CD14-positive monocyte (primary cell): ENCODE data around the gene RBP7. TPM values are rescaled to one million over a fixed set of nuclear protein-coding genes. Genes with fewer than 3 reads are reported as not detected.

Experiments
- DNase-seq, 3 donors: peaks; one replicate each; pipeline ENCODE4 v3.0.0-alpha.2; 2011 to 2022
- H2AFZ ChIP-seq: 2 replicates; pipeline ENCODE4 v1.6.0; 2012; ENCODE audit warnings: mild to moderate bottlenecking, low read depth, low read length, inconsistent platforms; ENCODE audit not compliant: insufficient read depth, poor library complexity, severe bottlenecking
- H3K27ac ChIP-seq, 2 donors: 1 replicate in 1 of 2; 2 replicates in 1 of 2; pipeline ENCODE4 v1.5.1; 2012 to 2013; ENCODE audit warnings: low read length in 2 of 2, control low read depth in 1 of 2, inconsistent platforms in 1 of 2, low read depth in 1 of 2, mild to moderate bottlenecking in 1 of 2
- H3K27me3 ChIP-seq, 2 donors: one replicate each; pipeline versions ENCODE4 v1.6.0 to v1.6.1; 2011 to 2013; ENCODE audit warnings: low read length in 2 of 2; ENCODE audit not compliant: control insufficient read depth in 2 of 2, insufficient read depth in 2 of 2
- H3K36me3 ChIP-seq, 2 donors: replicated peaks in 1 of 2; 1 replicate in 1 of 2; 2 replicates in 1 of 2; pipeline versions ENCODE4 v1.5.1 to v1.6.1; 2012 to 2013; ENCODE audit warnings: low read length in 2 of 2, control low read depth in 1 of 2, inconsistent platforms in 1 of 2, mild to moderate bottlenecking in 1 of 2; ENCODE audit not compliant: insufficient read depth in 2 of 2, control insufficient read depth in 1 of 2
- H3K4me1 ChIP-seq, 2 donors: 1 replicate in 1 of 2; 2 replicates in 1 of 2; pipeline versions ENCODE4 v1.5.1 to v1.6.1; 2012 to 2013; ENCODE audit warnings: low read length in 2 of 2, control low read depth in 1 of 2, inconsistent platforms in 1 of 2, mild to moderate bottlenecking in 1 of 2, moderate library complexity in 1 of 2; ENCODE audit not compliant: insufficient read depth in 2 of 2, control insufficient read depth in 1 of 2
- H3K4me2 ChIP-seq: replicated peaks from 2 replicates; pipeline ENCODE3; 2012; ENCODE audit warnings: low read length, moderate library complexity, mild to moderate bottlenecking; ENCODE audit not compliant: poor library complexity, severe bottlenecking; ENCODE audit errors: extremely low read depth
- H3K4me3 ChIP-seq, 3 experiments: fragments of 200-600 bp in 1 of 3; sonication (generic) in 1 of 3; replicated peaks in 1 of 3; 1 replicate in 2 of 3; 2 replicates in 1 of 3; pipeline ENCODE4 v1.5.1; 2011 to 2013; ENCODE audit warnings: low read length in 3 of 3, mild to moderate bottlenecking in 3 of 3, control low read depth in 2 of 3, low read depth in 2 of 3, inconsistent platforms in 1 of 3, moderate library complexity in 1 of 3
- H3K79me2 ChIP-seq: 2 replicates; pipeline ENCODE4 v1.6.0; 2012; ENCODE audit warnings: mild to moderate bottlenecking, control low read depth, inconsistent platforms, low read length, moderate library complexity; ENCODE audit not compliant: insufficient read depth
- H3K9ac ChIP-seq: 2 replicates; pipeline ENCODE4 v1.6.0; 2017; ENCODE audit warnings: low read length, mild to moderate bottlenecking; ENCODE audit not compliant: insufficient read depth, poor library complexity, severe bottlenecking
- H3K9me3 ChIP-seq, 2 donors: replicated peaks in 1 of 2; 1 replicate in 1 of 2; 2 replicates in 1 of 2; pipeline versions ENCODE4 v1.5.1 to v1.6.1; 2012 to 2013; ENCODE audit warnings: low read length in 2 of 2, control low read depth in 1 of 2; ENCODE audit not compliant: control insufficient read depth in 1 of 2, insufficient read depth in 1 of 2
- H4K20me1 ChIP-seq: 2 replicates; pipeline ENCODE4 v1.6.0; 2012; ENCODE audit warnings: mild to moderate bottlenecking, low read length, control low read depth, moderate library complexity; ENCODE audit not compliant: insufficient read depth
- H3K27ac Mint-ChIP-seq, 7 donors: one replicate each; pipeline ENCODE4 v1.8.0; 2020; ENCODE audit warnings: mild to moderate bottlenecking in 7 of 7, mixed read lengths in 7 of 7, moderate library complexity in 6 of 7, inconsistent platforms in 2 of 7
- H3K27me3 Mint-ChIP-seq, 3 donors: one replicate each; pipeline ENCODE4 v1.8.0; 2021 to 2022; ENCODE audit warnings: low read depth in 3 of 3, mild to moderate bottlenecking in 3 of 3, mixed read lengths in 3 of 3, moderate library complexity in 3 of 3, inconsistent platforms in 1 of 3
- H3K36me3 Mint-ChIP-seq, 2 donors: one replicate each; pipeline ENCODE4 v1.8.0; 2020; ENCODE audit warnings: mixed read lengths in 2 of 2, inconsistent platforms in 1 of 2, mild to moderate bottlenecking in 1 of 2
- H3K4me1 Mint-ChIP-seq: one replicate; pipeline ENCODE4 v1.8.0; 2020; ENCODE audit warnings: mild to moderate bottlenecking, mixed read lengths
- H3K4me3 Mint-ChIP-seq, 2 donors: one replicate each; pipeline ENCODE4 v1.8.0; 2020; ENCODE audit warnings: mild to moderate bottlenecking in 2 of 2, mixed read lengths in 2 of 2, moderate library complexity in 1 of 2
- H3K9me3 Mint-ChIP-seq, 7 donors: one replicate each; pipeline ENCODE4 v1.8.0; 2020 to 2022; ENCODE audit warnings: mixed read lengths in 7 of 7, mild to moderate bottlenecking in 6 of 7, moderate library complexity in 6 of 7, inconsistent platforms in 2 of 7
- CTCF ChIP-seq: fragments of 200-600 bp; IDR thresholded peaks from one replicate; pipeline ENCODE4 v1.8.0; 2022; ENCODE audit warnings: antibody characterized with exemption, mild to moderate bottlenecking
- WGBS: methylation state at CpG from one replicate; pipeline ENCODE4 v1.1.5; 2013; ENCODE audit warnings: missing lambda C conversion rate; ENCODE audit not compliant: insufficient coverage; 5-methylcytosine and 5-hydroxymethylcytosine counted together
- intact Hi-C, 2 donors: fragments of 100-400 bp; cut with micrococcal nuclease; formaldehyde crosslinking; loops; one replicate each; pipeline versions ENCODE4 v1.15.0 to v1.15.1; 2023
- polyA plus RNA-seq, 3 donors: library from polyadenylated mRNA; depleted of rRNA in 1 of 3; unstranded in 2 of 3; stranded (reverse) in 1 of 3; fragments of 300-500 nt in 2 of 3; fragments of >200 nt in 1 of 3; fragmentation: Illumina TruSeq in 2 of 3; gene quantifications; 1 replicate in 2 of 3; 2 replicates in 1 of 3; pipeline ENCODE4 v1.2.3, GENCODE V29; 2012 to 2021

The RBP7 gene
- polyA plus RNA-seq, 3 donors = 116 to 340 (median 306) TPM

DNA sequence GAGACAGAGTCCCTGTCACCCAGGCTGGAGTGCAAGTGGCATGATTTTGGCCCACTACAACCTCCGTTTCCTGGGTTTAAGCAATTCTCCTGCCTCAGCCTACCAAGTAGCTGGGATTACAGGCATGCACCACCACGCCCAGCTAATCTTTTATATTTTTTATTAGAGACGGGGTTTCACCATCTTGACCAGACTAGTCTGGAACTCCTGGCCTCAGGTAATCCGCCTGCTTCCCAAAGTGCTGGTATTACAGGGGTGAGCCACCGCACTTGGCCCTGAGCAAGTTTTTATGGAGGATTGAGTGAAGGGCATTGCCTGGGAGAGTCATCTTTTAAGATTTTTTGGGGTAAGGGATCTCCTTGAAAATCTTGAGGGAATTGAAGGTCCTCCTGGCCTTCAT is 64.2 kb downstream of the RBP7 start:
- Histone ChIP-seq H3K27me3 (no peaks in the 10 kb centered on the region), H3K36me3 (peaks cover 5 to 31% of the 10 kb centered on the region in 2 donors), H2AFZ (no peak overlapping the region), H3K27ac (no peak overlapping the region), H3K4me1 (peaks cover 23 to 26% of the 10 kb centered on the region in 2 donors), H3K4me3 (no peak overlapping the region), H3K79me2 (peaks cover 92% of the 10 kb centered on the region), H3K9ac (no peak overlapping the region), H4K20me1 (peaks cover 98% of the 10 kb centered on the region), H3K4me2 (no peak overlapping the region), H3K9me3 (no peaks in the 10 kb centered on the region)
- no peaks in the 10 kb centered on the region for H3K27me3 Mint-ChIP-seq
- H3K4me1 Mint-ChIP-seq = peaks cover 41% of the 10 kb centered on the region
- intact Hi-C loops = no loop called here
- H3K36me3 Mint-ChIP-seq = peaks cover 29 to 47% of the 10 kb centered on the region in 2 donors
- H3K4me3 Mint-ChIP-seq = no peak overlapping the region
- no peak overlapping the region for H3K27ac Mint-ChIP-seq
- no peak for DNase-seq
- no peaks in the 10 kb centered on the region for H3K9me3 Mint-ChIP-seq
- WGBS = 92% methylated on average over 4 of the region's 5 CpGs
- no peak for TF ChIP-seq CTCF

DNA sequence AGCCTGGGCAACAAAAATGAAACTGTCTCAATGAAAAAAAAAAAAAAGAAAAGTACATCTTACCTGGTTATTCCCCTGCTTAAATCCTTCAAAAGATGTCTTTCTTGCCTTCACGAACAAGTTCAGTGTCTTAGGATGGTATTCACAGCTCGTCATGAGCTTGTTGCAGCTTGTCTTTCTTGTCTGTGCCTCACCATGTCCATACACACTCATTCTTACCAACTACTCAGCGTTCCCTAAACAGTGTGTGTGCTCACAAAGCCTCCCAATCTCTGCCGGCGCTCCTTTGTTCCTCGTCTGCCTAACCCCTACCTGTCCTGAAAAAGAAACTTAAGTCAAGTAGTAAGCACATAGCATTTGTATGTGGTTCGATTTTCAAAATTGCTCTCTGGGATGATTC is 66.8 kb downstream of the RBP7 start:
- intact Hi-C loops = no loop called here
- Mint-ChIP-seq H3K36me3 (peaks cover 17 to 32% of the 10 kb centered on the region in 2 donors), H3K4me3 (no peak overlapping the region), H3K9me3 (no peaks in the 10 kb centered on the region), H3K27me3 (no peaks in the 10 kb centered on the region), H3K4me1 (peaks cover 49% of the 10 kb centered on the region), H3K27ac (no peak overlapping the region)
- Histone ChIP-seq H3K79me2 (peaks cover 80% of the 10 kb centered on the region), H3K27me3 (no peaks in the 10 kb centered on the region), H3K9ac (no peak overlapping the region), H3K36me3 (peaks cover 5 to 16% of the 10 kb centered on the region in 2 donors), H3K4me3 (no peak overlapping the region), H3K4me1 (peaks cover 34 to 37% of the 10 kb centered on the region in 2 donors), H3K27ac (no peak overlapping the region), H2AFZ (no peak overlapping the region), H4K20me1 (peaks cover 97% of the 10 kb centered on the region), H3K4me2 (no peak overlapping the region), H3K9me3 (no peaks in the 10 kb centered on the region)
- 80% methylated on average over 1 of the region's 7 CpGs for WGBS
- no peak for DNase-seq
- no peak for TF ChIP-seq CTCF
